ENCODE results near the gene ZNF629. TPM values are rescaled to one million over a fixed set of nuclear protein-coding genes. Genes with fewer than 3 reads are reported as not detected.
"Not testable (repeated sequence)": the region's sequence is repeated elsewhere in the genome, so short reads cannot be mapped to it uniquely, and the experiment has no call there.

The ZNF629 gene
- total and polyA plus RNA-seq, 10 donors = 1.3 to 13.9 (median 10.3) TPM

GRCh38 chr16:30821891-30822290 lies 34.9 kb upstream of the ZNF629 start:
- peak; percentile 47 for DNase-seq
- H3K4me1 ChIP-seq = no peaks in the 10 kb centered on the region
- H3K27ac ChIP-seq = no peak overlapping the region
- no peak overlapping the region for H3K4me3 ChIP-seq
- no peaks in the 10 kb centered on the region for H3K27me3 ChIP-seq (replicated peaks in 1 of 7)
- no peaks in the 10 kb centered on the region for H3K36me3 ChIP-seq
- no peak for TF ChIP-seq CTCF (IDR thresholded peaks at IDR 0.05 in 8 of 11, conservative IDR thresholded peaks at IDR 0.05 in 3 of 11)
- no peak for TF ChIP-seq POLR2A (IDR thresholded peaks at IDR 0.05)
- no peak for TF ChIP-seq POLR2AphosphoS5 (IDR thresholded peaks at IDR 0.05)
- 87 to 94% (median 90%) methylated on average over 17 of the region's 17 CpGs for WGBS, 5 donors
- intact Hi-C loops (cut with DNase I; ENCODE audit: low total_unique reads) = no loop called here
- no peaks in the 10 kb centered on the region for H3K9me3 ChIP-seq

GRCh38 chr16:30821441-30821840 lies 34.4 kb upstream of the ZNF629 start:
- WGBS, 5 donors = 87 to 91% (median 89%) methylated on average over 9 of the region's 9 CpGs
- H3K27ac ChIP-seq; H3K4me3 ChIP-seq; H3K4me1 ChIP-seq; H3K9me3 ChIP-seq; H3K27me3 ChIP-seq (replicated peaks in 1 of 7); H3K36me3 ChIP-seq; intact Hi-C loops (cut with DNase I; ENCODE audit: low total_unique reads): not testable (repeated sequence)
- peak; percentile 42 for DNase-seq

GRCh38 chr16:30820952-30821421 lies 34.0 kb upstream of the ZNF629 start:
- H3K27ac ChIP-seq = no peak overlapping the region
- H3K9me3 ChIP-seq = no peaks in the 10 kb centered on the region
- intact Hi-C loops (cut with DNase I; ENCODE audit: low total_unique reads) = no loop called here
- DNase-seq = no peak
- WGBS, 5 donors = 89 to 91% (median 90%) methylated on average over 16 to 34 of the region's 34 CpGs
- no peaks in the 10 kb centered on the region for H3K36me3 ChIP-seq
- TF ChIP-seq CTCF (IDR thresholded peaks at IDR 0.05 in 8 of 11, conservative IDR thresholded peaks at IDR 0.05 in 3 of 11) (no peak), POLR2A (IDR thresholded peaks at IDR 0.05) (no peak), POLR2AphosphoS5 (IDR thresholded peaks at IDR 0.05) (no peak)
- no peaks in the 10 kb centered on the region for H3K27me3 ChIP-seq (replicated peaks in 1 of 7)
- H3K4me3 ChIP-seq = no peak overlapping the region
- H3K4me1 ChIP-seq = no peaks in the 10 kb centered on the region

- Histone ChIP-seq H3K36me3 (no peaks in the 10 kb centered on the region), H3K9me3 (no peaks in the 10 kb centered on the region), H3K4me1 (peaks cover 6 to 26% (median 22%) of the 10 kb centered on the region in 6 donors), H3K4me3 (no peak overlapping the region), H3K27me3 (replicated peaks in 1 of 7) (no peaks in the 10 kb centered on the region), H3K27ac (no peak overlapping the region)
- TF ChIP-seq CTCF (IDR thresholded peaks at IDR 0.05 in 8 of 11, conservative IDR thresholded peaks at IDR 0.05 in 3 of 11) (no peak), POLR2A (IDR thresholded peaks at IDR 0.05) (no peak), POLR2AphosphoS5 (IDR thresholded peaks at IDR 0.05) (no peak)
- no peak for DNase-seq
- intact Hi-C loops (cut with DNase I; ENCODE audit: low total_unique reads) = no loop called here
- 57 to 78% (median 65%) methylated on average over 2 of the region's 2 CpGs for WGBS, 5 donors
Measured at GRCh38 chr16:30816769-30817168, 29.8 kb upstream of the ZNF629 start.

GRCh38 chr16:30813821-30814189 lies 26.8 kb upstream of the ZNF629 start:
- WGBS, 5 donors = 81 to 90% (median 86%) methylated on average over 3 of the region's 3 CpGs
- no peak for DNase-seq
- H3K4me3 ChIP-seq = peak overlapping the region; percentile 32 to 65 (median 40)
- no peaks in the 10 kb centered on the region for H3K9me3 ChIP-seq
- no peaks in the 10 kb centered on the region for H3K27me3 ChIP-seq (replicated peaks in 1 of 7)
- H3K4me1 ChIP-seq = peaks cover 6 to 26% (median 22%) of the 10 kb centered on the region in 6 donors
- intact Hi-C loops (cut with DNase I; ENCODE audit: low total_unique reads) = no loop called here
- H3K27ac ChIP-seq = peak overlapping the region; percentile 66 to 93 (median 86)
- no peaks in the 10 kb centered on the region for H3K36me3 ChIP-seq
- TF ChIP-seq CTCF (IDR thresholded peaks at IDR 0.05 in 8 of 11, conservative IDR thresholded peaks at IDR 0.05 in 3 of 11) = no peak
- TF ChIP-seq POLR2A (IDR thresholded peaks at IDR 0.05) = peak in 1 of 3 donors; percentile 20

- H3K27ac ChIP-seq; H3K36me3 ChIP-seq; DNase-seq; intact Hi-C loops (cut with DNase I; ENCODE audit: low total_unique reads); H3K27me3 ChIP-seq (replicated peaks in 1 of 7); H3K9me3 ChIP-seq; H3K4me3 ChIP-seq: not testable (repeated sequence)
- H3K4me1 ChIP-seq = peaks cover 12 to 60% (median 33%) of the 10 kb centered on the region in 6 donors
- 80 to 92% (median 88%) methylated on average over 5 of the region's 5 CpGs for WGBS, 5 donors
Measured at GRCh38 chr16:30809675-30810074, 22.7 kb upstream of the ZNF629 start.

- WGBS, 5 donors = 59 to 79% (median 67%) methylated on average over 4 to 5 of the region's 5 CpGs
- DNase-seq; H3K9me3 ChIP-seq; H3K36me3 ChIP-seq; H3K27ac ChIP-seq; H3K27me3 ChIP-seq (replicated peaks in 1 of 7); H3K4me3 ChIP-seq; intact Hi-C loops (cut with DNase I; ENCODE audit: low total_unique reads): not testable (repeated sequence)
- peaks cover 11 to 56% (median 29%) of the 10 kb centered on the region in 6 donors for H3K4me1 ChIP-seq
Measured at GRCh38 chr16:30808890-30809426, 22.0 kb upstream of the ZNF629 start.
